ENCODE data around the gene ADM5. TPM values are rescaled to one million over a fixed set of nuclear protein-coding genes. Genes with fewer than 3 reads are reported as not detected.

ADM5 gene
- total RNA-seq, 1 donor from 2014 or later: 0.52 TPM

- no peak for TF ChIP-seq CTCF (IDR thresholded peaks at IDR 0.05)
- no peaks in the 10 kb centered on the region for H3K36me3 Mint-ChIP-seq (ENCODE audit: low read depth)
- H3K4me3 Mint-ChIP-seq (ENCODE audit: unreplicated experiment): no peak overlapping the region
- H3K4me1 Mint-ChIP-seq (ENCODE audit: low read depth): peaks cover 11% of the 10 kb centered on the region
- no peak for DNase-seq (ENCODE audit: low spot score)
- no peaks in the 10 kb centered on the region for H3K9me3 Mint-ChIP-seq (ENCODE audit: low read depth)
- no peak overlapping the region for H3K27ac Mint-ChIP-seq (ENCODE audit: unreplicated experiment)
- no peaks in the 10 kb centered on the region for H3K27me3 Mint-ChIP-seq (ENCODE audit: low read depth)
These were observed 38.0 kb downstream of the ADM5 start for GRCh38 chr19:49727217-49728030.

- no peaks in the 10 kb centered on the region for H3K36me3 Mint-ChIP-seq (ENCODE audit: low read depth)
- no peak overlapping the region for H3K4me3 Mint-ChIP-seq (ENCODE audit: unreplicated experiment)
- H3K27me3 Mint-ChIP-seq (ENCODE audit: low read depth): no peaks in the 10 kb centered on the region
- no peak overlapping the region for H3K27ac Mint-ChIP-seq (ENCODE audit: unreplicated experiment)
- no peak for DNase-seq (ENCODE audit: low spot score)
- TF ChIP-seq CTCF (IDR thresholded peaks at IDR 0.05): no peak
- no peaks in the 10 kb centered on the region for H3K4me1 Mint-ChIP-seq (ENCODE audit: low read depth)
- no peaks in the 10 kb centered on the region for H3K9me3 Mint-ChIP-seq (ENCODE audit: low read depth)
These were observed 40.8 kb downstream of the ADM5 start for GRCh38 chr19:49730166-49730565.

- H3K27me3 Mint-ChIP-seq (ENCODE audit: low read depth): no peaks in the 10 kb centered on the region
- H3K4me3 Mint-ChIP-seq (ENCODE audit: unreplicated experiment): no peak overlapping the region
- no peak for TF ChIP-seq CTCF (IDR thresholded peaks at IDR 0.05)
- DNase-seq (ENCODE audit: low spot score): no peak
- H3K27ac Mint-ChIP-seq (ENCODE audit: unreplicated experiment): no peak overlapping the region
- no peaks in the 10 kb centered on the region for H3K9me3 Mint-ChIP-seq (ENCODE audit: low read depth)
- H3K36me3 Mint-ChIP-seq (ENCODE audit: low read depth): no peaks in the 10 kb centered on the region
- H3K4me1 Mint-ChIP-seq (ENCODE audit: low read depth): no peaks in the 10 kb centered on the region
These were observed 48.9 kb downstream of the ADM5 start for GRCh38 chr19:49738268-49738667.

- Mint-ChIP-seq H3K9me3 (ENCODE audit: low read depth) (no peaks in the 10 kb centered on the region), H3K27me3 (ENCODE audit: low read depth) (no peaks in the 10 kb centered on the region), H3K4me3 (ENCODE audit: unreplicated experiment) (no peak overlapping the region), H3K4me1 (ENCODE audit: low read depth) (no peaks in the 10 kb centered on the region), H3K36me3 (ENCODE audit: low read depth) (no peaks in the 10 kb centered on the region), H3K27ac (ENCODE audit: unreplicated experiment) (no peak overlapping the region)
- TF ChIP-seq CTCF (IDR thresholded peaks at IDR 0.05): no peak
- DNase-seq (ENCODE audit: low spot score): no peak
These were observed 49.7 kb downstream of the ADM5 start for GRCh38 chr19:49739098-49739497.

- Mint-ChIP-seq H3K9me3 (ENCODE audit: low read depth) (no peaks in the 10 kb centered on the region), H3K4me1 (ENCODE audit: low read depth) (no peaks in the 10 kb centered on the region), H3K36me3 (ENCODE audit: low read depth) (no peaks in the 10 kb centered on the region), H3K4me3 (ENCODE audit: unreplicated experiment) (no peak overlapping the region), H3K27me3 (ENCODE audit: low read depth) (no peaks in the 10 kb centered on the region), H3K27ac (ENCODE audit: unreplicated experiment) (no peak overlapping the region)
- no peak for TF ChIP-seq CTCF (IDR thresholded peaks at IDR 0.05)
- no peak for DNase-seq (ENCODE audit: low spot score)
These were observed 50.5 kb downstream of the ADM5 start for GRCh38 chr19:49739933-49740332.

Small RNAs within 50 kb of the gene (microRNA-seq; reads per million reads assigned to microRNA genes)
- gene MIR5088 (ENCODE audit: borderline number of aligned reads): not detected

Other genes starting within 250 kb of the ADM5 start
- gene SLC17A7, start 248.1 kb upstream of the ADM5 start, total RNA-seq: 0.17 to 0.47 TPM (median 0.33 TPM) in 3 replicates
- 52.1 to 60.2 TPM (median 54.6 TPM) in 3 replicates for gene PIH1D1, start 237.8 kb upstream of the ADM5 start, total RNA-seq
- gene ALDH16A1, start 236.4 kb upstream of the ADM5 start, total RNA-seq: 23.2 to 34.9 TPM (median 24.5 TPM) in 3 replicates
- 1.6 to 3.4 TPM (median 1.9 TPM) in 3 replicates for gene FLT3LG, start 215.4 kb upstream of the ADM5 start, total RNA-seq
- gene RPL13A, start 202.0 kb upstream of the ADM5 start, total RNA-seq: 1,566 to 1,771 TPM (median 1,602 TPM) in 3 replicates
- gene RPS11, start 193.2 kb upstream of the ADM5 start, total RNA-seq: 1,193 to 1,478 TPM (median 1,199 TPM) in 3 replicates
- 103 to 112 TPM (median 103 TPM) in 3 replicates for gene FCGRT, start 176.9 kb upstream of the ADM5 start, total RNA-seq
- 233 to 326 TPM (median 298 TPM) in 3 replicates for gene RCN3, start 161.6 kb upstream of the ADM5 start, total RNA-seq
- gene NOSIP, start 109.0 kb upstream of the ADM5 start, total RNA-seq: 41.0 to 47.0 TPM (median 46.5 TPM) in 3 replicates
- 0.17 to 0.56 TPM (median 0.39 TPM) in 3 replicates for gene PRRG2, start 108.3 kb upstream of the ADM5 start, total RNA-seq
- 23.8 to 33.9 TPM (median 28.1 TPM) in 3 replicates for gene PRR12, start 98.4 kb upstream of the ADM5 start, total RNA-seq
- 61.7 to 113 TPM (median 104 TPM) in 3 replicates for gene RRAS, start 49.5 kb upstream of the ADM5 start, total RNA-seq
- 76.3 to 79.0 TPM (median 77.3 TPM) in 3 replicates for gene SCAF1, start 47.4 kb upstream of the ADM5 start, total RNA-seq
- 45.8 to 75.3 TPM (median 53.0 TPM) in 3 replicates for gene IRF3, start 23.7 kb upstream of the ADM5 start, total RNA-seq
- gene BCL2L12, start 23.7 kb upstream of the ADM5 start, total RNA-seq: 18.3 to 26.6 TPM (median 21.4 TPM) in 3 replicates
- gene PRMT1, start 12.3 kb upstream of the ADM5 start, total RNA-seq: 97.7 to 105 TPM (median 98.0 TPM) in 3 replicates
- 26.3 to 30.7 TPM (median 27.3 TPM) in 3 replicates for gene CPT1C, start 1.5 kb downstream of the ADM5 start, total RNA-seq
- not detected in 3 replicates for gene TSKS, start 73.7 kb downstream of the ADM5 start, total RNA-seq
- gene AP2A1, start 77.4 kb downstream of the ADM5 start, total RNA-seq: 144 to 149 TPM (median 146 TPM) in 3 replicates
- 10.2 to 19.8 TPM (median 10.8 TPM) in 3 replicates for gene FUZ, start 123.7 kb downstream of the ADM5 start, total RNA-seq
- 40.0 to 44.6 TPM (median 40.1 TPM) in 3 replicates for gene MED25, start 128.7 kb downstream of the ADM5 start, total RNA-seq
- gene PTOV1, start 161.6 kb downstream of the ADM5 start, total RNA-seq: 168 to 229 TPM (median 170 TPM) in 3 replicates
- 51.4 to 97.0 TPM (median 52.4 TPM) in 3 replicates for gene PNKP, start 178.0 kb downstream of the ADM5 start, total RNA-seq
- 52.0 to 70.5 TPM (median 55.8 TPM) in 3 replicates for gene AKT1S1, start 187.8 kb downstream of the ADM5 start, total RNA-seq
- 36.3 to 45.3 TPM (median 44.8 TPM) in 3 replicates for gene TBC1D17, start 188.1 kb downstream of the ADM5 start, total RNA-seq
- 0.17 TPM in 1 of 3 replicates, not detected in the others for gene IL4I1, start 207.3 kb downstream of the ADM5 start, total RNA-seq
- gene ATF5, start 239.6 kb downstream of the ADM5 start, total RNA-seq: 16.7 to 53.4 TPM (median 53.3 TPM) in 3 replicates
- 41.0 to 50.5 TPM (median 44.7 TPM) in 3 replicates for gene NUP62, start 239.9 kb downstream of the ADM5 start, total RNA-seq